ENCODE results near the gene POU6F1.

The POU6F1 gene

DNA sequence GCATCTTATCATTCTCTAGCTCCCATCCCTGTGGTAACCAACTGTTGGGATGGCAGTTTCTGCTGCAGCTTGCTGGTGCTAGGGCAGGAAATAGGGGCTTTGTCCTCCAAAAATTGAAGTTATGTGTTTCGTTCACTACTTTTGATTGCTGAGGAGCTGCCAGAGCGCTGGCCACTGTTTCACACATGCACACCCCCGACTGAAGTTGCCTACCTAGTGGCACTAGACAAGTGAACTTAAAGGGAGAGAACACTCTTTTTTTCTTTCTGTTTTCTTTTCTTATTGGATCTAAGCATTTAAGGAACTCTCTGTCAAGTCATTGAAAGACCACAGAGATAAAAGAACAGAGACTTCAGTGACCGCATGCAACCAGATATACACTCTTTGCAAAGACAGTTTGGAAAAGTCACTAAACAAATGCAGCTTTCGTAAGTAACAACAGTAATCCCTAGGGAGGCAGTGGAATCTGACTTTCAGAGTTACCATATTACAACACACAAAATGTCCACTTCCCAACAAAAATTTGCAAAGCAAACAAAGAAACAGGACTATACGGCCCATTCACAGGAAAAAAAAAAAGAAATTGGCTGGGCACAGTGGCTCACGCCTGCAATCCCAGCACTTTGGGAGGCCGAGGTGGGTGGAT, 56.9 kb downstream of the POU6F1 start:
- DNase-seq = no peak

- DNase-seq = no peak
Measured at GRCh38 chr12:51156245-51156765, 61.6 kb downstream of the POU6F1 start.

DNA sequence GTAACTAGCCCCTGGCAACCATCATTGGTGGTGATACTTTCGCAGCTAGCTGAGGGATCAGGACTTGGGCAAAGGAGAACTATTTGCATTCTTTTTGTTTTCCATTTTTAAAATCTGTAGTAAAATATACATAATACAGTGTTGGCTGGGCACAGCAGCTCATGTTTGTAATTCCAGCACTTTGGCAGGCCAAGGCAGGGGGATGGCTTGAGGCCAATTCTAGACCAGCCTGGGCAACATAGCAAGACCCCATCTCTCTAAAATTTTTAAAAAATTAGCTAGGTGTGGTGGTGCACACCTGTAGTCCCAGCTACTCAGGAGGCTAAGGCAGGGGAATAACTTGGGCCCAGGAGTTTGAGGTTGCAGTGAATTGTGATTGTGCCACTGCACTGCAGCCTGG, 64.9 kb downstream of the POU6F1 start:
- no peak for DNase-seq

- no peak for DNase-seq
Measured at GRCh38 chr12:51150777-51151176, 67.1 kb downstream of the POU6F1 start.

DNA sequence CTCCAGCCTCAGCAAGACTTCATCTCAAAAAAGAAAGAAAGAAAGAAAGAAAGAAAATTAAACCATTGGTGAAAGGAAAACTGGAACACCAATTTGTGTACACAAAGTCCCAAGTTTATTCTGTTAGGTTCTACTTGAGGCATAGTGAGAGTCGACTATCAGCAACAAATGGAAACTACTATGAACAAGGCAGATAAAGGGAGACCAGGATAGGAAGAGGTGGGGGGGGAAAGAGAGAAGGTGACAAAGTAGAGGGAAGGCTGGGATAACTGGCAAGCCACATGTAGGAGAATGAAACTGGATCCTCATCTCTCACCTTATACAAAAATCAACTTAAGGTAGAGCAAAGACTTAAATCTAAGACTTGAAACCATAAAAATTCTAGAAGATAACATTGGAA, 70.6 kb downstream of the POU6F1 start:
- no peak for DNase-seq

GRCh38 chr12:51139292-51139844, 78.5 kb downstream of the POU6F1 start:
- no peak for DNase-seq
